Right hindlimb (tissue), 1 donor: Measurements from ENCODE around the gene CDK6.

Experiments used
- DNase-seq: peaks from one replicate; pipeline ENCODE4 v3.0.0-alpha.2; 2018

The CDK6 gene

DNA sequence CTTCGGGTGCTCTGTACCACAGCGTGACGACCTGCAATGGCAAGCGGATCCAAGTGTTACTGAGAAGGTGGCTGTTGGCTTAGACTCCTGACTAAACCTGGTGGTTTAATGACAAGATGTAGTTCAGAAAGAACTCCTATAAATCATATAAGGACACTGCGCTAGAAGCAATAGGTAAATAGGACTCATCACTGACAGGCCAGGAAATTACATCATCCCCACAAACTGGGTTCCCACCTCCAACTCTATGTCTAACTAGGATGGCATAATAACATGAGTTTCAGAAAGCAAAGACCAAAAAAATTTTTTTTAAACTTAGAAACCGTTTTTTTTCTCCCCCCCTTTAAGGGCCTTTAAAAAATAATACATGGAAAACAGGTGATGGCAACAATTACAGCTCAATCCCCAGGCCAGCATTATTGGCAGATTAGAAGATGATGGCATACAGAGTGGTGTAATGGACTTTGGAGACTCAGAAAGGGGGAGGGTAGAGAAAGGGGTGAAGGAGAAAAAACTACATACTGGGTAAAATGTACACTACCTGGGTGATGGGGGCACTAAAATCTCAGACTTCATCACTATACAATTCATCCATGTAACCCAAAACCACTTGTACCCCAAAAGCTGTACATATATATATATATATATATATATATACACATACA lies 164.7 kb downstream of the CDK6 start:
- DNase-seq: no peak

GRCh38 chr7:92670204-92670851 lies 166.0 kb downstream of the CDK6 start:
- DNase-seq: no peak

DNA sequence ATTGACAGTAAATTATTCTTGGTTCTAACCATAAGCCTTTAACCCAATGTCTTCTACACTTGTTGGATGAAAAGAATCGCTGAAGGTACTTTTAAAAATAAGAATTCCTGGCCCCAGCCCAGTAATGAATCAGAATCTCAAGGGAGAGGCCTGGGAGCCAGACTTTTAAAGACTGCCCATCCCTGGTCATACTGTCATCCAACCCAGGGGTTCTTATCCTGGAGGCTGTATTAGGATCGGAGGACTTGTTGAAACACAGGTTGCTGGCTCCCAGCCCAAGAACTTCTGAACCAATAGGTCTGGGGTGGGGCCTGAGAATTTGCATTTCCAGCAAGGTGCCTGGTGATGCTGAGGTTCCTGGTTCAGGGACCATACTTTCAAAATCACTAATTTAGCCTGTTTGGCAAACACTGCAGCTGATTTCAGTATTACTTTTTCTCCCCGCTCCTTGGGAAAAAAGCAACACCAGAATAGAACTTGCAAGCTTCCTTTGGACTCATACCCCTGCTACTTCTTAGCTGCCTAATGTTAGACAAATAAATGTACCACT lies 166.7 kb downstream of the CDK6 start:
- DNase-seq: no peak

GRCh38 chr7:92668564-92668963 lies 167.8 kb downstream of the CDK6 start:
- DNase-seq: no peak

DNA sequence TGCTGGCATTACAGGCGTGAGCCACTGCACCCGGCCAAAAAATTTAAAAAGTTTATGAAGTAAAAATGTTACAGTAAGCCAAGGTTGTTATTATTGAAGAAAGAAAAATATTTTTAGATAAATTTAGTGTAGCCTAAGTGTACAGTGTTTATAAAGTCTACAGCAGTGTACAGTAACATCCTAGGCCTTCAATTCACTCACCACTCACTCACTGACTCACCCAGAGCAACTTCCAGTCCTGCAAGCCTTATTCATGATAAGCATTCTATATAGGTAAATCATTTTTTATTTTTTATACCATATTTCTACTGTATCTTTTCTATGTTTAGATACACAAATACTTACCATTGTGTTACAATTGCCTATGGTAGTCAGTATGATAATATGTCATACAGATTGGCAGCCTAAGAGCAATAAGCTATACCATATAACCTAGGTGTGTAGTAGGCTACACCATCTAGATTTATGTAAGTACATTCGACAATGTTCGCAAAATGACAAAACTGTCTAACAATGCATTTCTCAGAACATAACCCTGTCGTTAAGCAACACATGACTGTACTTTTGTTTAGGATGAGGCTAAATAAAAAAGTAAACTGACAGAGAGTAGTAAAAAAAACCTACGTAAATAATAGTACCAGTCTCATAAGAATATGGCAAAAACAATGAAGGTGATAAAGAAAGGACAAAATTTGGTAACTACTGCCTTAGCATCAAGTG lies 168.4 kb downstream of the CDK6 start:
- DNase-seq: no peak

DNA sequence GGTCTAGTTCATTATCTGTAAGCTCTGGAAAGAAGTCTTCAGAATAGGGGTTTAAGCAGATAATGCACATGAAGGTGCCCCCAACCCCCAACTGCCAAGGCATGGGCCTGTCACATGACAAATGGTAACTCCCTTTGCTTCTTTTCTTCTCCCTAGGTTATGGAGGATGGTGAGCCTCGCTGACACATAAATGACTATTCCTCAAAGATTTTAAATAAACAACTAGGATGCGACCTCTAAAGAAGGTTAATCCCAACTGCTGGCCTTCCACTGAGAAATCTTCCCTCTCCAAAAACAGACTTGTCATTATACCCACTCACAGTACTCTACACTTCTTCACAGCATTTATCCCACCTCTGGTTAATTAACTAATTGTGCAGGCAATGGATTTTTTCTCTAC lies 170.4 kb downstream of the CDK6 start:
- no peak for DNase-seq

DNA sequence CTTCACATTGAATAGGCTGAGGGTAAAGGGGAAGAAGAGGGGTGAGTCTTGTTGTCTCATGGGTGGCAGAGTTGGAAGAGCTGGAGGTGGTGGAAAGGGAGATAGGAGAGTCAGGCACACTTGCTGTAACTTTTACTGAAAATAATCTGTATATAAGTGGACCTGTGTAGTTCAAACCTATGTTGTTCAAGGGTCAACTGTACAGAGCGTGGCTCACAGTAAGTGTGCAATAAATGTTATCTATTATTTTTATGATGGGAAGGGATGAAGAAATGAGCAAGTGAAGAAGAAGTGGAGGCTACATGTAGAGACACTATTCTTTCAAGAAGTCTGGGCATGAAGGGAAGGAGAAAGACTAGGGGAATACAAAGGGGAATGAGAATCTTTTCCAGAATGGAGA lies 174.7 kb downstream of the CDK6 start:
- no peak for DNase-seq

- no peak for DNase-seq
These were observed 177.7 kb downstream of the CDK6 start for GRCh38 chr7:92658671-92659070.

DNA sequence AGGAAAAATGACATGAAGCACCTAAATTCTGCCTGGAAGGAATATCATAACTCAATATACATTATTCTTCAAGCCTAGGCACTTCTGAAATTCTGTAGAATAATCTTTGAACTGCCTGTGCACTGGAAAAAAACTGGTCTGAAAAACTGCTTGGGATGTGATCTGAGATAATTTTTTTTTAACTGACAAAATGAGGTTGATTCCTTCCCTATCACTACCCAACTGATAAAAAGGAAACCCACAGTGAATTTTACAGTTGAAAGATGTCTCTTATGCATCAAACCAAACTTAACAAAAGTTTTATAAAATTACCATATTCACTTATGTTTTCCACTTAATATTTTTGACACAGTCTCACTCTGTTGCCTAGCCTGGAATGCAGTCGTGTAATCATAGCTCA lies 179.0 kb downstream of the CDK6 start:
- DNase-seq: no peak

DNA sequence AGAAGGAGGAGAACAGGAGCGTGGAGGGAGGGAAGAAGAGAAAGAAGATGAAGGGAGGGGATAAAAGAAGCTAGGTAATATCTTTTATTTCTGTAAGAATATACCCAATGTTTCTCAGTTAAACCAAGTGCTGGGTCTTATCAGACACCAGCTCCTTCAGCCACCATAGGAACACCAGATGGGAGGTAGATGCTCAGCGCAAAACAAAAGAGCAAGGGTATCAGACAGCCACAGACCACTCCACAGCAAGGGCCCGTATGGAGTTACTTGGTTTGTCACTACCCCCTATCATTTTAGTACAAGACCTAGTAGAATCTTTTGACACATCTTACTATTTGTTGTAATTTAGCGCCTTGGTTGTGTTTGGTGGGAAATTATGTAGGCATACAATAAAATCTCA lies 180.3 kb downstream of the CDK6 start:
- no peak for DNase-seq

- DNase-seq: no peak
These were observed 181.0 kb downstream of the CDK6 start for GRCh38 chr7:92655346-92655884.

DNA sequence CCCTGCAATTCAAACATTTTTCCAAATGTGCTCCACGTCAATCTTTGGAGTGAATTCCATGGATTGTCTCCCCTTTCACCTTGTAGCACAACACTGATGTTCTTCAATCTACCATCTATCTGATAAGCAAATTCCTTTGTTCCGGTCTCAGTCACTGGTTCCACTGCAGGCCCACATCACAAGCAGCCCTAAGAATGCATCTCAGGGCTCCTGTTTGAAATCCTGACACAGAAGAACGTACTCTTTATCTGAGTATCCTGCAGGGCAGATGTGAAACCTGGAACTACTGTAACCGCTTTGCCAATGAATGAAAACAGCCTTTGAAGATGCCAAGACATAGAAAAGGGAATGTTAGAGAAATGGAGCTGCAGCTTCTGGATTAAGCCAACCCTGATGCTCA lies 183.2 kb downstream of the CDK6 start:
- DNase-seq: no peak

GRCh38 chr7:92652536-92652935 lies 183.8 kb downstream of the CDK6 start:
- DNase-seq: no peak

DNA sequence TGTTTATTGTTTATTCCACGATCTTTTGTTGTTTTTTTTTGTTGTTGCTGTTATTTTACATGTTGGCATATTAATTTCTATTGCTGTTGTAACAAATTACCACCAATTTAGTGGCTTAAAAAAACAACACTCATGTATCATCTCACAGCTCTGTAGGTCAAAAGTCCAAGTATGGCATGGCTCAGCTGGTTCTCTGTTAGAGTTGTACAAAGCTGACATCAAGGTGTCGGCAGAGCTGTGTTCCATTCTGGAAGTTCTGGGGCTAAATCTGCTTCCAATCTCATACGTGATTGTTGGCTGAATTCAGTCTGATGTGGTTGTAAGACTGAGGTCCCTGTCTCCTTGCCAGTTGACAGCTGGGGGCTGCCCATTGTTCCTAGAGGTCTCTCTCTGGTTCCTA lies 186.0 kb downstream of the CDK6 start:
- no peak for DNase-seq

DNA sequence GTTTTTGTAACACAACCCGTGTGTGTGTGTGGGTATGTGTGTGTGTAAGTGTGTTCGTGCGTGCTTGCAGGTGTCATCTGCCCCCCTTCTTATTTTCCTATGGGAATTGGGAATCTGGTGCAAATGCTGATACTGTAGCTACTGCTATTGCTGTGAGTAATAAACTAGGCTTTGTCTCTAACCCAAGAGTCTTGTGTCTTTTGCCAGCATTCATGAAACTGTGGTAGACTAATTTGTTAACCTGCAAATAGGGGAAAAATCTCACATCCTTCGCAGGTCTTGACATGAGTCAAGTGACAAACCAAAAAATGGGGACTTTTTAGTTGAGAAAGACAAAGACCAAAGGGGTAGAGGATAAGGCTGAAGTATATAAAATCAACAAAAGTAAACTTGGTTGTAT lies 188.3 kb downstream of the CDK6 start:
- no peak for DNase-seq

GRCh38 chr7:92647652-92648051 lies 188.7 kb downstream of the CDK6 start:
- no peak for DNase-seq

DNA sequence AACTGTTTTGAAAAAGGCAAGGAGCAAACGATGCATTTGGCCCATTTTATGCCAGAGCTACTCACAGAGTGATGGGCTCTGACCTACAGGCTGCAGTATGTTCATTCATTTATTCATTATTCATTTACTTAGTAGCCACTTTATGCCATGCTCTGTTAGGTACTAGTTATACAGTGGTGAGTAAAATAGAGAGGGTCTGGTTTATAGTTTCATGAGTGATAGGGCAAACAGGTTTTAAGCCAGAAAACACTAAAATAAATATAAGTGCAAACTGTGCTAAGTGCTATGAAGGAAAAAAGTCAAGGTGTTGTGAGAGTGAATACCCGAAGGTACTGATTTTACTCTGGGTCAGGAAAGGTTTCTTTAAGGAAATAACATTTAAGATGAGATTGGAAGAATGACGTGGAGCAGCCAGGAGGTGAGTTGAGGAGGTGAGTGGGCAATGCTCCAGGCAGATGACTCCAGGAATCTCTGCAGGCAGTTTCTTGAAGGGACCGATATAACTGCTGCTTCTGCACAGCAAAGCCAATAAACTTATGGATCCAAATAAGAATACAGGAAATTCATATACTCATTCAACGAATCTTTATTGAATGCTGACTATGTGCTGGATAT lies 189.3 kb downstream of the CDK6 start:
- no peak for DNase-seq

DNA sequence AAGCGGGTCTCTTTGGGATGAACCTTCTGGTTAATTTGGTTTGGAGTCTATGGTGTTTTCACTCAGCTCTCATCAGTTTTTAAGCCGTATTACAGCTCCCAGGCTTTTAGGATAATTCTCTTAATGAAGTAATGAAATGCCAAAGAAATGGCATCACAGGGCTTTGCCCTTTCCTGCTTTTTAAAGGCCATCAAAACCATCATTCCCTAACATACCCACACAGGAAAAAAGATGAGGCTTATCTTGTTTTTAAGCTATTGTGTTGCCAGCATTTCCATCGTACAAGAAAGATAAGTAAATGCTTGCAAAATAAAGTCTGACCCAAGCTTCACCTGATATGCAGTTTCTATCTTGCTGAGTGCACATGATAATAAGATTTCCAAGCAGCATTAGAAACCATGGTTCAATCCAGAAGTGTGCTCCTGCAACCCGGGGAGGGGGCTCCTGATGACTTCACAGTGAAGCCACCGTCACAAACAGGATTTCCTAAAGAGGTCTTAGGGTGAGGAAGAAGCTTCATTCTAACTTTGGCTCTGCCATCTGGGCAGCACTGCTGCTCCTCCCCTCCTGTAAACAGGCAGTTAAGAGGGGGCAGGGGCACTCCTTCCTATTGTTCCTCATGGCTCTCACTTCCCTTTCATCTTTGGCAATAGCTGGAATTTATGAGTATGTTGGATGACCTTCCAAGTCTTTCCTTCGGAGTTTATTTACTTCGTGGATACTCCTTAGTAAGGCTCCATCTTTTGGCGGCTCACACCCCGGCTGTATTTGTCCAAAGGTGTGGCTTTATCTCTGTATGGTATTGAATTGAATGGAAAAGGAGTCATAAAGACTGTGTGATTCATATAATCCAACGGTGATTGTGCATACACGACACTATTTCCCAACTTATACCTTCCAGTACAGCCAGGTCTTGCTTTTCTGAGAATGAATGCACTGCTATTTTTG lies 191.0 kb downstream of the CDK6 start:
- DNase-seq: no peak

DNA sequence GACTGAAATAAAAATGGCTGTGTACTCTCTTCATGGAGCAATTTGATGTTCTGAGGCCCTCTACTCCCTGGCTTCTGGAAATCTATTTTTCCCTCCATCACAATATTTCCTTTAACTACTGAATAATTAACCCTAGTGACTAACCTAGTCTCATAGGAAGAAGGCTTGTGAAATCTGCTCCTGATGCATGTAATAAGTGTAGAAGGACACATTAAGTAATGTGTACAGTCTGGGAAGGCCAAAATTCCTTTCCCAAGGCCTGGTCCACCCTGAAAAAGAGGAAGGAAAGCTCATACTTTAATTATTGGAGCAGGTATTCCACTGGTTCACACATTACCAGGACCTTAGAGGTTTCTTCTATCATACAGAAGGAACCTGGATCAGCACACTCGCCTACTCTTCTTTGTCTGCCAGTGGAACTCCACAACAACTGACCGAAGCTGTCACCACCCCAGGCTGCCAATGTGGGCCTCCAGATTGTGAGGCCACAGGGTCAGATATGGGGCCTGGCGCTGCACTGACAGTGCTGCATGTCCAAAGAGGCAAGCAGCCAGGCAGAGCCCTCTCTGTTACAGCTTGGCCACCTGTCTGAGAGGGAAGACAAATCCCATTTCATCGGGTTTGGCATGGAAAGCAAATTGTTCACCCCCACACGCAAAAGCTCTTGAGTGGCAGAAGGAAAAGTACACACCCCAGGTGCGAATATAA lies 191.8 kb downstream of the CDK6 start:
- peak; percentile 49 for DNase-seq

DNA sequence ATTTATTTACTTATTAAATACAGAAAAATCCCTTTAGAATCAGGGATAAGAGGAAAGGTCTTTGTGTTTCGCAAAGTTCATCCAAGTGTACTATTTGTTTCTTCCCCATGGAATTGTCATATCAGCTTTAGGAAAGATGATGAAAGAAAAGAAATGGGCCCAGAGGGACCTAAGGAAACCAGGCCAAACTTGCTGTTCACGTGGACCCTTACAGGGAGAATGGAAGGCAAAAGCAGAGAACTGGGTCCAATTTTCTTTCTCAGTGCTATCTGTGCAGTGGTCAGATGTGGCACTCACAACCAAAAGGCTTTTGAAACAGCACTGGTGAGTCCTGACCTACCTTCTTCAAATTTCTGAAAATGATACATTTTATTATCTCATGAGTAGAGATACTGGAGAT lies 192.6 kb downstream of the CDK6 start:
- DNase-seq: no peak

DNA sequence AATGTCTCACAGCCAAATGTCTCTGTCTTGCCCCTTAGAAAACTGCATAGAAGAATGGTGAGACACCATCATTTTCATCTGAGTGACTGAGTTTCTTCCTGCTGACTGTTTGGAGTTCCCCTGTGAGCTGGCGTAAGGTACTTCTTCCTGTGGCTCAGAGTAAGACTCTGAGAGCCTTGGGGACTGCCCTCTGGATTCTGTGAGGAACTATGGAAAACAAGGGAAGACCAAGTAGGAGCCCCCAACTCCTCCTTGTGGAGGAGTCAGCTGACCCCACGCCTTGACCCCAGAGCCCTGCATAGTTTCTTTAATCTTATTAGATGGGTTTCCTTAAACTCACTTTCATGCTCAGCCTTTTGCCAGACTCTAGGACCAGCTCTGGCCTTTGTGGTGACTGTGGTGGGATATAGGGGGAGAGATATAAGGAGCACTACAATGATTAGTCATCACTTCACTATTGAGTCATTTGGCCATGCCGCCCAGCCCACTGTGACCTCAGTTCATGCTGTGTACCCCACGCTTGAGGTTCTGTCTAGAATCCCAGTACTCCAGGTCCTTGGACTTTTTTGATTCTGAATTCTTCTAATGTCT lies 194.4 kb downstream of the CDK6 start:
- DNase-seq: no peak
